ENCODE measurements around the gene RPL21. TPM values are rescaled to one million over a fixed set of nuclear protein-coding genes. Genes with fewer than 3 reads are reported as not detected.
"Not testable (repeated sequence)": the region's sequence is repeated elsewhere in the genome, so short reads cannot be mapped to it uniquely, and the experiment has no call there.

Gene RPL21
- total and polyA plus RNA-seq, 8 donors: 737 to 1,259 (median 947) TPM

GRCh38 chr13:27281420-27281819 lies 30.1 kb downstream of the RPL21 start:
- no peak for TF ChIP-seq CTCF (IDR thresholded peaks at IDR 0.05)
- no peak for ATAC-seq
- Histone ChIP-seq H3K27ac (no peak overlapping the region), H3K36me3 (no peaks in the 10 kb centered on the region), H3K27me3 (no peaks in the 10 kb centered on the region), H3K4me1 (no peaks in the 10 kb centered on the region), H3K4me3 (no peak overlapping the region), H3K9me3 (no peaks in the 10 kb centered on the region)
- intact Hi-C loops (cut with DNase I): no loop called here
- no peak for DNase-seq

- H3K9me3 ChIP-seq: no peaks in the 10 kb centered on the region
- ATAC-seq (peak; percentile 90), DNase-seq (no peak)
- no peaks in the 10 kb centered on the region for H3K4me1 ChIP-seq
- H3K4me3 ChIP-seq: no peak overlapping the region
- H3K36me3 ChIP-seq: no peaks in the 10 kb centered on the region
- peak in 1 of 2 donors; percentile 22 for TF ChIP-seq CTCF (IDR thresholded peaks at IDR 0.05)
- no peak overlapping the region for H3K27ac ChIP-seq
- intact Hi-C loops (cut with DNase I): no loop called here
- H3K27me3 ChIP-seq: no peaks in the 10 kb centered on the region
Measured at GRCh38 chr13:27283906-27284493, 32.6 kb downstream of the RPL21 start.

GRCh38 chr13:27288392-27288791 lies 37.0 kb downstream of the RPL21 start:
- H3K36me3 ChIP-seq: no peaks in the 10 kb centered on the region
- no peaks in the 10 kb centered on the region for H3K9me3 ChIP-seq
- H3K27me3 ChIP-seq: no peaks in the 10 kb centered on the region
- no peak for DNase-seq
- no peaks in the 10 kb centered on the region for H3K4me1 ChIP-seq
- ATAC-seq: no peak
- no peak overlapping the region for H3K4me3 ChIP-seq
- no peak for TF ChIP-seq CTCF (IDR thresholded peaks at IDR 0.05)
- intact Hi-C loops (cut with DNase I): no loop called here
- no peak overlapping the region for H3K27ac ChIP-seq

GRCh38 chr13:27289011-27289665 lies 37.8 kb downstream of the RPL21 start:
- Histone ChIP-seq H3K27me3 (no peaks in the 10 kb centered on the region), H3K36me3 (no peaks in the 10 kb centered on the region), H3K4me3 (no peak overlapping the region), H3K4me1 (no peaks in the 10 kb centered on the region), H3K9me3 (no peaks in the 10 kb centered on the region), H3K27ac (no peak overlapping the region)
- no peak for ATAC-seq
- no peak for DNase-seq
- no peak for TF ChIP-seq CTCF (IDR thresholded peaks at IDR 0.05)
- intact Hi-C loops (cut with DNase I): no loop called here

- no peak for TF ChIP-seq CTCF (IDR thresholded peaks at IDR 0.05)
- intact Hi-C loops (cut with DNase I): no loop called here
- Histone ChIP-seq H3K9me3 (no peaks in the 10 kb centered on the region), H3K4me1 (no peaks in the 10 kb centered on the region), H3K36me3 (no peaks in the 10 kb centered on the region), H3K4me3 (no peak overlapping the region), H3K27me3 (no peaks in the 10 kb centered on the region), H3K27ac (no peak overlapping the region)
- DNase-seq (no peak), ATAC-seq (no peak)
Measured at GRCh38 chr13:27290715-27291114, 39.4 kb downstream of the RPL21 start.

GRCh38 chr13:27291967-27292366 lies 40.6 kb downstream of the RPL21 start:
- H3K4me3 ChIP-seq; intact Hi-C loops (cut with DNase I): not testable (repeated sequence)

More at GRCh38 chr13:27291967-27292366, 40.6 kb downstream of the RPL21 start:
- not testable (repeated sequence) for H3K27me3 ChIP-seq, H3K36me3 ChIP-seq, H3K9me3 ChIP-seq, DNase-seq, ATAC-seq, H3K27ac ChIP-seq, H3K4me1 ChIP-seq
